ENCODE measurements around the gene FOXC1. TPM values are rescaled to one million over a fixed set of nuclear protein-coding genes. Genes with fewer than 3 reads are reported as not detected.

The FOXC1 gene
- polyA plus RNA-seq, 2 of the 4 experiments (the other 2 are of a cell fraction), result 3.4 to 4.7 TPM

DNA sequence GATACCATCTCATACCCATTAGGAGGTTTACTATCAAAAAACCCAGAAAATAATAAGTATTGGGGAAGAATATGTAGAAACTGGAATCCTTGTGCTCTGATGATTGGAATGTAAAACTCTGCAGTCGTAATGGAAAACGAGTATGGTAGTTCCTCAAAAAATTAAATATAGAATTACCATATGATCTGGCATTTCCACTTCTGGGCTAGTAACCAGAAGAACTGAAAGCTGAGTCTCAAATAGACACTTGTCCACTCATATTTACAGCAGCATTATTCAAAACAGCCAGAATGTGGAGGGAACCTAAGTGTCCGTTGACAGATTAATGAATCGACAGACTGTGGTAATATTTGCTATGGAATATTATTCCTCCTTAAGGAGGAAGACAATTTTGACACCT lies 44.3 kb downstream of the FOXC1 start:
- no peak for FAIRE-seq
- Histone ChIP-seq H3K4me3 (no peak overlapping the region), H3K4me2 (no peak overlapping the region), H3K4me1 (no peaks in the 10 kb centered on the region), H3K27ac (no peak overlapping the region), H3K9me3 (no peaks in the 10 kb centered on the region)
- no peak for ATAC-seq
- TF ChIP-seq RNF2 (IDR thresholded peaks at IDR 0.05; ENCODE audit: borderline replicate concordance, low read depth) (no peak), GATA3 (IDR thresholded peaks at IDR 0.05; ENCODE audit: borderline replicate concordance) (no peak), EHF (CRISPR knock-in tag; IDR thresholded peaks at IDR 0.05) (no peak), ZC3H11A (IDR thresholded peaks at IDR 0.05) (no peak), HOXB13 (CRISPR knock-in tag; IDR thresholded peaks at IDR 0.05; ENCODE audit: low read depth) (no peak), ZFP36 (IDR thresholded peaks at IDR 0.05; ENCODE audit: borderline replicate concordance, partially characterized antibody) (no peak), MAZ (IDR thresholded peaks at IDR 0.05; ENCODE audit: borderline replicate concordance, low read depth, low read length) (no peak), BHLHE40 (IDR thresholded peaks at IDR 0.05; ENCODE audit: low read depth, low read length) (no peak), NFE2L2 (conservative IDR thresholded peaks at IDR 0.05; ENCODE audit: low read length) (no peak), NPAS2 (CRISPR knock-in tag; IDR thresholded peaks at IDR 0.05; ENCODE audit: borderline replicate concordance) (no peak), RCOR1 (IDR thresholded peaks at IDR 0.05; ENCODE audit: low read depth, low read length) (no peak), CEBPB (IDR thresholded peaks at IDR 0.05) (no peak)
- TF ChIP-seq, protein P1, sequence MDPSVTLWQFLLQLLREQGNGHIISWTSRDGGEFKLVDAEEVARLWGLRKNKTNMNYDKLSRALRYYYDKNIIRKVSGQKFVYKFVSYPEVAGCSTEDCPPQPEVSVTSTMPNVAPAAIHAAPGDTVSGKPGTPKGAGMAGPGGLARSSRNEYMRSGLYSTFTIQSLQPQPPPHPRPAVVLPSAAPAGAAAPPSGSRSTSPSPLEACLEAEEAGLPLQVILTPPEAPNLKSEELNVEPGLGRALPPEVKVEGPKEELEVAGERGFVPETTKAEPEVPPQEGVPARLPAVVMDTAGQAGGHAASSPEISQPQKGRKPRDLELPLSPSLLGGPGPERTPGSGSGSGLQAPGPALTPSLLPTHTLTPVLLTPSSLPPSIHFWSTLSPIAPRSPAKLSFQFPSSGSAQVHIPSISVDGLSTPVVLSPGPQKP (IDR thresholded peaks at IDR 0.05; ENCODE audit: low read depth, low read length), result no peak
- TF ChIP-seq, protein P2, sequence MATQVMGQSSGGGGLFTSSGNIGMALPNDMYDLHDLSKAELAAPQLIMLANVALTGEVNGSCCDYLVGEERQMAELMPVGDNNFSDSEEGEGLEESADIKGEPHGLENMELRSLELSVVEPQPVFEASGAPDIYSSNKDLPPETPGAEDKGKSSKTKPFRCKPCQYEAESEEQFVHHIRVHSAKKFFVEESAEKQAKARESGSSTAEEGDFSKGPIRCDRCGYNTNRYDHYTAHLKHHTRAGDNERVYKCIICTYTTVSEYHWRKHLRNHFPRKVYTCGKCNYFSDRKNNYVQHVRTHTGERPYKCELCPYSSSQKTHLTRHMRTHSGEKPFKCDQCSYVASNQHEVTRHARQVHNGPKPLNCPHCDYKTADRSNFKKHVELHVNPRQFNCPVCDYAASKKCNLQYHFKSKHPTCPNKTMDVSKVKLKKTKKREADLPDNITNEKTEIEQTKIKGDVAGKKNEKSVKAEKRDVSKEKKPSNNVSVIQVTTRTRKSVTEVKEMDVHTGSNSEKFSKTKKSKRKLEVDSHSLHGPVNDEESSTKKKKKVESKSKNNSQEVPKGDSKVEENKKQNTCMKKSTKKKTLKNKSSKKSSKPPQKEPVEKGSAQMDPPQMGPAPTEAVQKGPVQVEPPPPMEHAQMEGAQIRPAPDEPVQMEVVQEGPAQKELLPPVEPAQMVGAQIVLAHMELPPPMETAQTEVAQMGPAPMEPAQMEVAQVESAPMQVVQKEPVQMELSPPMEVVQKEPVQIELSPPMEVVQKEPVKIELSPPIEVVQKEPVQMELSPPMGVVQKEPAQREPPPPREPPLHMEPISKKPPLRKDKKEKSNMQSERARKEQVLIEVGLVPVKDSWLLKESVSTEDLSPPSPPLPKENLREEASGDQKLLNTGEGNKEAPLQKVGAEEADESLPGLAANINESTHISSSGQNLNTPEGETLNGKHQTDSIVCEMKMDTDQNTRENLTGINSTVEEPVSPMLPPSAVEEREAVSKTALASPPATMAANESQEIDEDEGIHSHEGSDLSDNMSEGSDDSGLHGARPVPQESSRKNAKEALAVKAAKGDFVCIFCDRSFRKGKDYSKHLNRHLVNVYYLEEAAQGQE (IDR thresholded peaks at IDR 0.05), result no peak
- TF ChIP-seq, protein P3, sequence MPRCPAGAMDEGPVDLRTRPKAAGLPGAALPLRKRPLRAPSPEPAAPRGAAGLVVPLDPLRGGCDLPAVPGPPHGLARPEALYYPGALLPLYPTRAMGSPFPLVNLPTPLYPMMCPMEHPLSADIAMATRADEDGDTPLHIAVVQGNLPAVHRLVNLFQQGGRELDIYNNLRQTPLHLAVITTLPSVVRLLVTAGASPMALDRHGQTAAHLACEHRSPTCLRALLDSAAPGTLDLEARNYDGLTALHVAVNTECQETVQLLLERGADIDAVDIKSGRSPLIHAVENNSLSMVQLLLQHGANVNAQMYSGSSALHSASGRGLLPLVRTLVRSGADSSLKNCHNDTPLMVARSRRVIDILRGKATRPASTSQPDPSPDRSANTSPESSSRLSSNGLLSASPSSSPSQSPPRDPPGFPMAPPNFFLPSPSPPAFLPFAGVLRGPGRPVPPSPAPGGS (IDR thresholded peaks at IDR 0.05), result no peak
- TF ChIP-seq, protein P4, sequence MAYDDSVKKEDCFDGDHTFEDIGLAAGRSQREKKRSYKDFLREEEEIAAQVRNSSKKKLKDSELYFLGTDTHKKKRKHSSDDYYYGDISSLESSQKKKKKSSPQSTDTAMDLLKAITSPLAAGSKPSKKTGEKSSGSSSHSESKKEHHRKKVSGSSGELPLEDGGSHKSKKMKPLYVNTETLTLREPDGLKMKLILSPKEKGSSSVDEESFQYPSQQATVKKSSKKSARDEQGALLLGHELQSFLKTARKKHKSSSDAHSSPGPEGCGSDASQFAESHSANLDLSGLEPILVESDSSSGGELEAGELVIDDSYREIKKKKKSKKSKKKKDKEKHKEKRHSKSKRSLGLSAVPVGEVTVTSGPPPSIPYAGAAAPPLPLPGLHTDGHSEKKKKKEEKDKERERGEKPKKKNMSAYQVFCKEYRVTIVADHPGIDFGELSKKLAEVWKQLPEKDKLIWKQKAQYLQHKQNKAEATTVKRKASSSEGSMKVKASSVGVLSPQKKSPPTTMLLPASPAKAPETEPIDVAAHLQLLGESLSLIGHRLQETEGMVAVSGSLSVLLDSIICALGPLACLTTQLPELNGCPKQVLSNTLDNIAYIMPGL (CRISPR knock-in tag; IDR thresholded peaks at IDR 0.05; ENCODE audit: borderline replicate concordance), result no peak
- TF ChIP-seq, protein P5, sequence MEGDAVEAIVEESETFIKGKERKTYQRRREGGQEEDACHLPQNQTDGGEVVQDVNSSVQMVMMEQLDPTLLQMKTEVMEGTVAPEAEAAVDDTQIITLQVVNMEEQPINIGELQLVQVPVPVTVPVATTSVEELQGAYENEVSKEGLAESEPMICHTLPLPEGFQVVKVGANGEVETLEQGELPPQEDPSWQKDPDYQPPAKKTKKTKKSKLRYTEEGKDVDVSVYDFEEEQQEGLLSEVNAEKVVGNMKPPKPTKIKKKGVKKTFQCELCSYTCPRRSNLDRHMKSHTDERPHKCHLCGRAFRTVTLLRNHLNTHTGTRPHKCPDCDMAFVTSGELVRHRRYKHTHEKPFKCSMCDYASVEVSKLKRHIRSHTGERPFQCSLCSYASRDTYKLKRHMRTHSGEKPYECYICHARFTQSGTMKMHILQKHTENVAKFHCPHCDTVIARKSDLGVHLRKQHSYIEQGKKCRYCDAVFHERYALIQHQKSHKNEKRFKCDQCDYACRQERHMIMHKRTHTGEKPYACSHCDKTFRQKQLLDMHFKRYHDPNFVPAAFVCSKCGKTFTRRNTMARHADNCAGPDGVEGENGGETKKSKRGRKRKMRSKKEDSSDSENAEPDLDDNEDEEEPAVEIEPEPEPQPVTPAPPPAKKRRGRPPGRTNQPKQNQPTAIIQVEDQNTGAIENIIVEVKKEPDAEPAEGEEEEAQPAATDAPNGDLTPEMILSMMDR (IDR thresholded peaks at IDR 0.05), result no peak
- 68% methylated on average over 4 of the region's 4 CpGs for WGBS (ENCODE audit: missing lambda C conversion rate)
- no peak for DNase-seq (ENCODE audit: low read depth in 1 of 2, low spot score in 1 of 2)
- CTCF ChIA-PET, result no interaction called here
- POLR2A ChIA-PET, result no interaction called here
